Measurements from ENCODE around the gene PARP4. TPM values are rescaled to one million over a fixed set of nuclear protein-coding genes. Genes with fewer than 3 reads are reported as not detected.

PARP4 gene
- 33.5 and 33.7 TPM in 2 replicates for total RNA-seq

GRCh38 chr13:24512197-24512907 lies at the start of gene PARP4:
PARP4 (minus strand) TSS chr13:24512778; CDS start chr13:24503776, 9,002 bp downstream.

Other genes starting within 250 kb of the PARP4 start
- not detected in 2 replicates for gene C1QTNF9, start 203.2 kb downstream of the PARP4 start, total RNA-seq
- not detected in 2 replicates for gene ATP12A, start 167.6 kb upstream of the PARP4 start, total RNA-seq